HG02870 (cell line): ENCODE measurements around the gene TANC1.
A peak's percentile ranks its signal among the peaks of the same experiment; 100 is the strongest.

Experiments used
- ATAC-seq: cut with Tn5 transposase; IDR thresholded peaks from one replicate; pipeline ENCODE4 v1.9.1; 2021; ENCODE audit warnings: mild to moderate bottlenecking, moderate library complexity; ENCODE audit not compliant: unreplicated experiment

The TANC1 gene

DNA sequence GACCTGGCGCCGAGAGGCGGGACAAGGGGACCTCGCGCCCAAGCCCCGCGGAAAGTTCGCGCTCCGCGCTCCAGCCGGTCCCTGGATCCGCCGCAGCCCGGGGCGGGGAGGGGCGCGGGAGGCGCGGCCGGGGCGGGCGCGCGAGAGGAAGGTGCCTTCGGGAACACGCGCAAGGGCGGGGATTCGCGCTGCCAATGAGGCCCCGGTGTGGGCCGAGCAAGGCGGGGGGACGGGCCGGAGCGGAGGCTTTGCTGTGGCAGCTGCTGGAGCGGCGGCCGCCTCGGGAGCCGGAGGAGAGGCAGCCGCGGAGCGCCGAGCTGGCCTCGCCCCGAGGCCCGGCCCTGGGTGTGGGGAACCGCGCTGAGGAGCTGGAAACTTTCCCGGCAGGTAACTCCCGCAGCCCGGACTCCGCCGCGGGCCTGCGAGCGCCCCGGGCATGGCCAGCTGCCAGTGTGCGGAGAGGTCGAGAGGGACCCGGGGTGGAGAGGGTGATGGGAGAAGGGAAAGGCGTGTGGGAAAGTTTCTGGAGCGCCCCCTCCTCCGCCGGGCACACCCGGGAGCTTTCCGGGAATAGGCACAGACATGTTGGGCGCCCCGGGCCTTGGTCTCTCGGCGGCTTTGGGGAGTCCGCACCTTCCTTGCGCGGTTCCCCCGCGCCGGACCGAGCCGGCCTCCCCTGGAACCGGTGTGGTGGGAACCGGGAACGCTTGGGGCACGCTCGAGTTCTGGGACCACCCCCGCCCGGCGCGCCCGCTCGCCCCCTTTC is at the start of gene TANC1:
TSS of gene TANC1 (plus strand) at position 245 of the 766 bp plus-strand sequence. CDS start 97,271 bp downstream, outside the sequence.
- peak; percentile 93 for ATAC-seq

DNA sequence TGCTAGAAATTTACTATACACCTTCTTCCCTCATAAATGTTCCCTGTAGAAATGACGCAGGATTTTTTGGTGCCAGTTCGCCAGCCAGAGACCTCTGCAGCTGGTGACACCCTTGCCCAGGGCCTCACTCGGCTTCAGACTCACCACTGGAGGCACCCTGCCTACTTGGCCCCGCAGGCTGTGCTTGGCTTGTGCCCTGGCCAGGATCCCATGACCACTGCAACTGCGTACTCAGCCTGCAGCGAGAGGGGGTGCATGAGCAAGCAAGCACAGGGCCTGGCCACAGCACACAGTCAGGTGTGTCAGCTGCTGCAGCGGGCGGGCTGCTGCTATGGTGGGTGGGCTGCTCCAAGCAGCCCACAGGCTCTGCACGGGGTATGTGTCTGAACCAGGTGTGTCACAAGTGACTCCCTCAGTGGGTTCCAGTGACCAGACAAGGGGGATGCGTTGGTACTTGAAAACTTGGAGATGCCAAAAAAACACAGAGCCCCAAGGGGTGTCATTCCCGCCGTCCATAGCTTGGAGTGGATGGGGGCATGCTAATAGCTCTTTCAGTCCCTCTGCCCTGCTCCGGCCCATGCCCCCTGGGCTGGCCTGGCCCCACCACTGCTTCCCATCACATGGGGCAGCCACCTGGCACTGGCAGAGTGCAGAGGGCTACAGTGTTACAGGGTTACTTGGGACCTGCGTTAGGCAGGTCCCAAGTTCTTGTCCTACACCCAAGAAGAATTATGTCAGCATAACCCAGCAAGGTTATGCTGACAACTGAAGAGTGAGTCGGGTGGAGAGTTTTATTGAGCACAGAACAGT is 46.6 kb upstream of the TANC1 start:
- no peak for ATAC-seq

DNA sequence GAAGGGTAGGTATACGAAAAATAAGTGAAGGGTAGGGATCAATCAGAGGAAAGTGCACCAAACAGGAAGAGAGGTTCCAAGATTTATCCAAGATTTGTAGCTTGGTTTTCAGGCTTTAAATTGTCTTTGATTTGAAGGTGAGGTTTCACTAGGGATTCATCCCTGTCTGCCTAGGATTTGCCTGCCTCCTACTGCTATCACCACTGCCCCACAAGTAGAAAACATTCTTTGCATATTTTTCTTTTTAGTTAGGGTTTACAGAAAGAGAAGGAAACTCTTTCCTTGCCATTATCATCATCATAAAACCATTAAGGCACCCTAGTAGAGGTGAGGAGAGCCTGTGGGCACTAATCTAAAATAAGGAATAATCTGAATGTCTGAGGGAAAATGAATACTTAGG is 45.8 kb upstream of the TANC1 start:
- ATAC-seq = no peak

- ATAC-seq = no peak
These were observed 45.3 kb upstream of the TANC1 start for GRCh38 chr2:158923180-158923594.

DNA sequence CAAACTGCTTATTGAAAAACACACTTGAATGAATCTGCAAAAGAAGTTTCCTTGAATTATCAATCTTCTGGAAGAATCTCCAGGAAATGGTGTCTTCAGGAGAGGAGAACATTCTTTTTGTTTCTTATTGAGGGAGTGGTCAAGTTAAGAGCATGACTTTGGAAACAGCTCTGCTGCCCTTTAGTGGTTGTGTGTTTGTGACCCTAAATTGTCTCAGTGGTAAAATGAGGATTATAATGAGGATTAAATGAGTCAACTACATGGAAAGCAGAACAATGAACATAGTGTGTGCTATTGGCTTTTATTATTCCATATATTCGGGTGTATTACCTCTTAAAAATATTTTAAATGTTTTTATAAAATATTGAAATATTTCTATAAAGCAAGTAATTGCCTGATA is 44.8 kb upstream of the TANC1 start:
- ATAC-seq = no peak

DNA sequence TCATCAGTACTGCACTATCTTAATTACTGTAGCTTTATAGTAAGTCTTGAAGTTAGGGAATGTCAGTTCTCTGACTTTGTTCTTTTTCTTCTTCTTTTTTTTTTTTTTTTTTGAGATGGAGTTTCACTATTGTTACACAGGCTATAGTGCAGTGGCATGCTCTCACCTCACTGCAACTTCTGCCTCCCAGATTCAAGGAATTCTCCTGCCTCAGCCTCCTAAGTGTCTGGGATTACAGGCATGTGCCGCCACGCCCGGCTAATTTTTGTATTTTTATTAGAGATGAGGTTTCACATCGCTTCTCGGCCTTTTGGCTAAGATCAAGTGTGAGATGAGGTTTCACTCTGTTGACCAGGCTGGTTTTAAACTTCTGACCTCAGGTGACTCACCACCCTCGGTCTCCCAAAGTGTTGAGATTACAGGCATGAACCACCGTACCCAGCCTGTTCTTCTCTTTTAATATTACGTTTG is 41.9 kb upstream of the TANC1 start:
- no peak for ATAC-seq

GRCh38 chr2:158928515-158928914 is 39.9 kb upstream of the TANC1 start:
- ATAC-seq = no peak

- no peak for ATAC-seq
These were observed 39.5 kb upstream of the TANC1 start for GRCh38 chr2:158928965-158929364.

GRCh38 chr2:158931572-158931971 is 36.9 kb upstream of the TANC1 start:
- no peak for ATAC-seq

DNA sequence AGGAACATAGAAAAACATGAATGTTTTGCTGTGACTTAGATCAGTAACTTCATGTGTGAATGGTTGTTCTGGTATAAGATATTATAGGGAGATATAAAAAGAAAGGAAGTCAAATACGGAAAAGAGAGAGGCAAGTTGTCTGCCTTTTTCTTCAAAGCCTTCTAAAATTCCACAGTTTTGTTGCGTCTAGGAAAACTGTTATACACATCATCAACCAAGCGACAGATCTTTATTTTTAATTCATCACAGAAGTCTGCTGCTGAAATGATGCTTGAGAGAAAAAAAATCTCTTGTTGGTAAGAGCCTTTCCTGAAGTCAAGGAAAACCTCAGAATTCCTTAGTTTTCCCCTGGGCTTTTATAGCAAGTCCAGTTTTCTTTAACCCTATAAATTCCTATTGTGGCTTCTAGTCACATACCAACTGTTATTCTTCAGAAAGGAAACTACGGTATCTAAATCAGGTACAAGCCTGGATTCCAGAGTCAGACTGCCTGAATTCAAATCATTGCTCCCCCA is 36.3 kb upstream of the TANC1 start:
- no peak for ATAC-seq

- ATAC-seq = no peak
These were observed 34.3 kb upstream of the TANC1 start for GRCh38 chr2:158934170-158934569.

DNA sequence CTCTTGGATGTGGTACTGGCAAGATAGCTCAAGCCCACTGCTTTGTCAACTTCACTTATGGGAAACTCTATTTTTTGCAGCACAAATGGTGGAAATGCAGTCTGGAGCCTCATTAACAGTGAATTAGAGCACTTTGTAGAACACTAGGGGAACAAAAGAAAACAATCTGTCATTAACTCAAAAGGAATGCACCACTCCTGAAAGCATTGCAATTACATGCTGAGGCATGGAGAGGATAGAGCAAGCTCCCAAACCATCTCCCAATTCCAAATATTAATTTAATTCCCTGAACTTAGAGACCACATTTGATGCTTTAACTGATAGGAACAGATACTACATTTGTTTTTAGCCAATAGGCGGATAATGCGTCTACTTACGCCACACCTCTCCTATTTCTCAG is 32.8 kb upstream of the TANC1 start:
- no peak for ATAC-seq

GRCh38 chr2:158936978-158937377 is 31.5 kb upstream of the TANC1 start:
- no peak for ATAC-seq

DNA sequence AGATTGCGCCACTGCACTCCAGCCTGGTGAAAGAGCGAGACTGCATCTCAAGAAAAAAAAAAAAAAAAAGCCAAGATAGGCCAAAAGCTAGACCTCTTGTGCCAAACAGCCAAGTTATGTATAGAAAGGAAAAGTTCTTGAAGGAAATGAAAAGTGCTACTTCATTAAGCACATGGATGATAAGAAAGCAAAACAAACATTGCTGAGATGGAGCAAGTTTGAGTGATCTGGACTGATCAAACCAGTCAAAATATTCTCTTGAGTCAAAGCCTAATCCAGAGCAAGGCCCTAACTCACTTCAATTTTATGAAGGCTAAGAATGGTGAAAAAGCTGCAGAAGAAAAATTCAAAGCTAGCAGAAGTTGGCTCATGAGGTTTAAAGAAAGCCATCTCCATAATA is 28.1 kb upstream of the TANC1 start:
- ATAC-seq = no peak

DNA sequence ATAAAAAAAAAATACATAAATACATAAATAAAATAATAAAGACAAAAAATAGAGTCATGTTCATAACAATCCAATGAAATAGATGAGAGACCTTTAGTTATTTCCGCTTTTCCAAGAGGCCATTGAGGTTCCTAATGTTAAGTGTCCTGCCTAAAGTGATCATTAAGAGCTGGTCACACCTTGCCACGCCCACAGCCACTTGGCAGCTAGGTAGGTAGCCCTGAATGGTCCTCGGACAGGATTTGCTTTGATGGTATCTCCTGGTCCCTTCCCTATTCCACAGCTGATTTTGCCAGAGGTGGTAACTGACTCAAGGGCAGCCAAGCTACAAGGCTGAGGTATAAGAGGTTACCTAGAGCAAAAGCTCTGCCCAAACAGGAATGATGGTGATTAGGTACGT is 24.5 kb upstream of the TANC1 start:
- no peak for ATAC-seq

DNA sequence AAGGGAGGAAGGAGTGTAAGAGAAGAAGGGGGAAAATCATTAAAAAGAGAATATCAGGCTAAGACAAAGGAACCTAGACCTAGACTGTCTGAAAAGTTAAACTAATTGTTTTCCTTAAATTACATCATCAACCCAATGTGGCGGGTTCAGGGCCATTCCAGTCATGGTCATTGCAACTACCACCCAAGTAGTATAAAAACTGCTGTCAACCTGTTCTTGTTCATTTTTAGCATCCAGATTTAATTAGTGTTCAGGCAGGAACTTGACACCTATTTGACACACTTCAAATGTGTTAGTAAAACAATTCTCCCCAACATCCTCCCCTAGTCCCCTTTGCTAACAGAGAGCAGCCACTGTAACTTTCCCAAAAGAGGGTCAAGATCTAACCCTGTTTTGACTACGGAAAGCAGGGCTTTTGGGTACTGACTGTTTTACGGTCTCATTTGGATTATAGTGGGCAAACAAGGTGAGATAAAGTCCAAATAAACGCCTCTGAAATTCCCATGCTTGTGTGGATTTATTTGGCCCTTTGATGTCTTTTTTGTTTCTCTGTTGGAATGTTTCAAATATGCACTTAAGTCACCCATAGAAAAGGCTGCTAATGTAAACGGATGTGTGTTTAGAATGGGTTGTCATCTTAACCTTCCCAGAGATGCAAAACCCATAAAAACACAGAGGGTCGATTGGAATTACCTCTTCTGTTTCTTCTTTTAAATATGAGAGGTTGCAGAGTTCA is 19.3 kb upstream of the TANC1 start:
- ATAC-seq = no peak

GRCh38 chr2:158953454-158953853 is 15.0 kb upstream of the TANC1 start:
- ATAC-seq = no peak

DNA sequence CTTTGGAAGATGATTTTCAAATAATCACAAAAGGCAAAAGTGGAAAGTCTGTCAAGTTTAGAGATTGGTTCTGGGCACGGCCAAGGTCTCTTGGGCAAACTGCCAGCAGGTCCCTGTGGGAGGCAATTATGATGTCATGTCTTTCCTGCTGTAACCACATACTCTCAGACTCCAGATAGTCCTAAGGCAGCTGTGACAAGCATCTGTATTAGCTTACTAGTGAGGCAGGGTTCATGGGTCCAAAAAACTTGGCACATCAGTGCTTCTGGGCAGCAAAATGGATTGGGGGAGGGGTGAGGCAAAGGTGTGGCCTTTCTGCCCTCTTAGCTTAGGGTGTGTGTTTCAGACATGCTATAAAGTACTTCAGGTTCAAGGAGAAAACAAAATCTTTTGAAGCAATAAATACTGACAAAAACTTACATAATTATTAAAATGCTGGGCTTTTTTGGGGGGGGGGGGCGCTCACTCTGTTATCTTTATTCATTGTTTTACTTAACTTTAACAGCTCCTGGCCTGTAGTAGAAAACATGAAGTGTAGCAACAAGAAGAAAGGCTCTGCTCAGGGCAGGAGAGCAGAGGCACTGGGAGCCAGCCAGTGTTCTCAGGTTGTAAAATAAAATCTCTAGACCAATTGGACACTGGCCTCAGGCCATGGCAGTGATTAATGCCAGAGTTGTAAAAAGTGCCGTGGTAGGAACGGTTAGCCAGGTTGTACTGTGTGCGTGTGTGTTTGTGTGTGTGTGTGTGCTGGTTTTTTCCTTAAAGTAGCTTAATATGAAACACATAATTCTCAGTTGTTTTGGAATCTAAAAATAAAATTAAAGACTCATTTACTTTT is 14.3 kb upstream of the TANC1 start:
- no peak for ATAC-seq

DNA sequence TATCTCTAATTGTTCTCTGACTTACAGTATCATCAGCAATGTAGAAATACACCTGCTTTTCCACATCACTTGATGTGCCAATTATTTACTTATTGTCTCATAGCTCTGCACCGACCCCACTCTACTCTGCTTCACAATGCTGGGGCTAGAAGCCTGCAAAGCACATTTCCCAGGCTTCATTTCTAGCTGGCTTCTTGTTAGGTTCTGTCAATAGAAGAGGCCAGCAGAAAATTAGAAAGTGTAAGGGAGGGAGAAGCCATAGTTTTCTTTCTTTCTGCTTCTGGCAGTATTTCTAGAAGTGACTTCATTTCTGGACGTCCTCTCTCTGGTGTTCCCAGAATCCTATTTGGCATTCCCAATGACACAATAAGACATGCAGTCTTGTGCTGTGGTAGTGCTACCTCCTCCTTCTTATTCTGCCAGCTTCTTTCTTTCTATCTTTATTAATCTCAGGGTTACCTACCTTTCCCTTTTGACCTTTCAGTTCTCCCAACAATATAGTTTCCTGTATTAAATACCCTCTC is 12.5 kb upstream of the TANC1 start:
- ATAC-seq = no peak

DNA sequence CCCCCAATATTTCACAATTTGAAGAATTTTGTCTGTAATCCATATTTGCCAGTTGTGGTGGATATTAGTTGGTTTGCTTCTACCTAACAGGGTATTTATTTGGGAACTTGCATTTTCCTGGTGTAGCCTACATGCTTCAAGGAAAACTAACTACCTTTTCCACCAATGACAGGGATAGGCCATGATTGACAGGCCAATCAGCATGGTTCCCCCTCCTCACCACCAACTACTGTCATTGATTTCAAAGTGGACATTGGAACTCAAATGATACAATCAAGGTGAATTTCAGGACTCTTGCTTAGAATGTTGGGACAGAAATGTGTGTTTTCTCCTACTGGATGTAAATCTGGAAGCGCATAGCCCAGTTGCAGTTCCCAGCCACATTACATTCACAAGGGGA is 10.1 kb upstream of the TANC1 start:
- no peak for ATAC-seq
